OCI-LY7 (cell line): ENCODE measurements around the gene IPO9. TPM values are rescaled to one million over a fixed set of nuclear protein-coding genes. Genes with fewer than 3 reads are reported as not detected.

Experiments used
- BruUV-seq: library from RNA; stranded (reverse); fragments of 400-500 nt; replicated peaks from 2 replicates; lab custom pipeline; 2021; lab: Mats Ljungman, UMichigan
- CTCF ChIA-PET: fragments of 300-600 bp; sonication (Branson Sonifier 250); formaldehyde crosslinking; loops from one replicate; lab custom pipeline; 2022; ENCODE audit warnings: antibody characterized with exemption; ENCODE audit not compliant: unreplicated experiment; lab: Charles Lee
- POLR2A ChIA-PET: fragments of 300-600 bp; sonication (Branson Sonifier 250); formaldehyde crosslinking; loops from one replicate; lab custom pipeline; 2022; ENCODE audit warnings: antibody characterized with exemption; lab: Charles Lee
- DNase-seq: peaks from one replicate; pipeline ENCODE4 v3.0.0-alpha.2; 2015; ENCODE audit warnings: low spot score
- H2AFZ ChIP-seq: fragments of 200-600 bp; sonication (generic), shearing (Covaris generic); 2 replicates; pipeline ENCODE4 v1.6.1; 2014; ENCODE audit warnings: mild to moderate bottlenecking, antibody characterized with exemption, low read length, moderate library complexity
- H3K27ac ChIP-seq: fragments of 200-600 bp; sonication (generic); 2 replicates; pipeline ENCODE4 v1.5.1; 2014; ENCODE audit warnings: mixed run types, low read depth, mild to moderate bottlenecking, moderate library complexity, low read length, inconsistent platforms; ENCODE audit not compliant: poor library complexity, severe bottlenecking
- H3K36me3 ChIP-seq: fragments of 200-600 bp; sonication (generic); 2 replicates; pipeline ENCODE4 v1.6.1; 2014; ENCODE audit warnings: mild to moderate bottlenecking, antibody characterized with exemption, low read length, moderate library complexity, mixed read lengths; ENCODE audit not compliant: insufficient read depth
- H3K4me1 ChIP-seq: fragments of 200-600 bp; sonication (generic); 2 replicates; pipeline ENCODE4 v1.5.1; 2014; ENCODE audit warnings: mild to moderate bottlenecking, low read length; ENCODE audit not compliant: insufficient read depth, poor library complexity, severe bottlenecking
- H3K4me2 ChIP-seq: fragments of 200-600 bp; sonication (generic); 2 replicates; pipeline ENCODE4 v1.6.1; 2014; ENCODE audit warnings: mild to moderate bottlenecking, low read length
- H3K4me3 ChIP-seq: fragments of 200-600 bp; sonication (generic); 2 replicates; pipeline ENCODE4 v1.5.1; 2014; ENCODE audit warnings: mild to moderate bottlenecking, low read depth, low read length; ENCODE audit not compliant: poor library complexity, severe bottlenecking
- H3K79me2 ChIP-seq: fragments of 200-600 bp; sonication (generic); 2 replicates; pipeline ENCODE4 v1.6.1; 2016; ENCODE audit warnings: low read depth, mild to moderate bottlenecking, low read length, moderate library complexity, mixed read lengths; ENCODE audit not compliant: insufficient read depth
- H3K9me2 ChIP-seq: fragments of 200-600 bp; sonication (generic); 2 replicates; pipeline ENCODE4 v1.6.1; 2016; ENCODE audit warnings: mild to moderate bottlenecking, low read length, mixed read lengths; ENCODE audit not compliant: insufficient read depth
- H3K9me3 ChIP-seq: fragments of 200-600 bp; sonication (generic); 2 replicates; pipeline ENCODE4 v1.6.1; 2014; ENCODE audit warnings: mild to moderate bottlenecking, mixed run types, low read length, mixed read lengths
- H4K20me1 ChIP-seq: fragments of 200-600 bp; sonication (generic); 2 replicates; pipeline ENCODE4 v1.6.1; 2014; ENCODE audit warnings: mild to moderate bottlenecking, antibody characterized with exemption, low read length, moderate library complexity, mixed read lengths; ENCODE audit not compliant: insufficient read depth
- EZH2phosphoT487 ChIP-seq: fragments of 200-600 bp; sonication (generic); IDR thresholded peaks from 2 replicates; pipeline ENCODE4 v1.6.1; 2018; ENCODE audit warnings: low read depth, borderline replicate concordance, mild to moderate bottlenecking, mixed run types, antibody characterized with exemption, low read length, moderate library complexity, mixed read lengths
- intact Hi-C: fragments of 100-400 bp; cut with micrococcal nuclease; formaldehyde crosslinking; loops from one replicate; pipeline ENCODE4 v1.10.0; 2022; ENCODE audit not compliant: unreplicated experiment
- total RNA-seq, 2 experiments: library from RNA; depleted of rRNA in 1 of 2; stranded (reverse); fragments of >200 nt in 1 of 2; shearing (Covaris generic) in 1 of 2; gene quantifications; 2 replicates each; pipeline ENCODE4 v1.2.3, GENCODE V29; 2014 to 2022
- TF ChIP-seq, protein P1 (sequence below): fragments of 200-600 bp; sonication (generic); conservative IDR thresholded peaks from 2 replicates; pipeline ENCODE4 v1.5.1; 2014; ENCODE audit warnings: mild to moderate bottlenecking, antibody characterized with exemption, low read length, moderate library complexity, mixed read lengths

The IPO9 gene
- total RNA-seq, 2 experiments from 2014 or later: 47.2 to 67.9 TPM

DNA sequence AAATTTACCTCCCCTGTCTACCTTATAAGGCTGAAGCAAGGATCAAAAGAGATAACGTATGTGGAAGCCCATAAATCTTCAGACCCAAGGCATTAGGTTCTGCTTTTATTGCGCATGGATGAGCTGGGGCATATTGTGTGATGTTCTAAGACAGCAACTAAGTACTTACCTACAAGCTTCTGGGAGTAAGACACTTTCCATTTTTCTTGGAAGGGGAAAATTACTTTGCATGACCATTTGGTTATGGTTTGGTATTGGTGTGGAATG lies 96.3 kb downstream of the IPO9 start:
- H3K4me2 ChIP-seq: no peak overlapping the region
- ChIA-PET CTCF (no interaction called here), POLR2A (interaction anchor here (0.7 kb wide), 1 partner anchor 602 kb away, joined by 3 read pairs; no protein-coding TSS in a partner anchor)
- no TSS peak for BruUV-seq
- no peaks in the 10 kb centered on the region for H3K9me2 ChIP-seq
- TF ChIP-seq, protein P1, sequence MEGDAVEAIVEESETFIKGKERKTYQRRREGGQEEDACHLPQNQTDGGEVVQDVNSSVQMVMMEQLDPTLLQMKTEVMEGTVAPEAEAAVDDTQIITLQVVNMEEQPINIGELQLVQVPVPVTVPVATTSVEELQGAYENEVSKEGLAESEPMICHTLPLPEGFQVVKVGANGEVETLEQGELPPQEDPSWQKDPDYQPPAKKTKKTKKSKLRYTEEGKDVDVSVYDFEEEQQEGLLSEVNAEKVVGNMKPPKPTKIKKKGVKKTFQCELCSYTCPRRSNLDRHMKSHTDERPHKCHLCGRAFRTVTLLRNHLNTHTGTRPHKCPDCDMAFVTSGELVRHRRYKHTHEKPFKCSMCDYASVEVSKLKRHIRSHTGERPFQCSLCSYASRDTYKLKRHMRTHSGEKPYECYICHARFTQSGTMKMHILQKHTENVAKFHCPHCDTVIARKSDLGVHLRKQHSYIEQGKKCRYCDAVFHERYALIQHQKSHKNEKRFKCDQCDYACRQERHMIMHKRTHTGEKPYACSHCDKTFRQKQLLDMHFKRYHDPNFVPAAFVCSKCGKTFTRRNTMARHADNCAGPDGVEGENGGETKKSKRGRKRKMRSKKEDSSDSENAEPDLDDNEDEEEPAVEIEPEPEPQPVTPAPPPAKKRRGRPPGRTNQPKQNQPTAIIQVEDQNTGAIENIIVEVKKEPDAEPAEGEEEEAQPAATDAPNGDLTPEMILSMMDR: no peak
- TF ChIP-seq EZH2phosphoT487: no peak
- no peak overlapping the region for H3K27ac ChIP-seq
- H3K36me3 ChIP-seq: no peaks in the 10 kb centered on the region
- H4K20me1 ChIP-seq: no peaks in the 10 kb centered on the region
- H3K9me3 ChIP-seq: no peaks in the 10 kb centered on the region
- intact Hi-C loops: no loop called here
- H3K79me2 ChIP-seq: no peaks in the 10 kb centered on the region
- H3K4me3 ChIP-seq: no peak overlapping the region
- H2AFZ ChIP-seq: no peak overlapping the region
- no peak for DNase-seq
- peaks cover 3% of the 10 kb centered on the region for H3K4me1 ChIP-seq

DNA sequence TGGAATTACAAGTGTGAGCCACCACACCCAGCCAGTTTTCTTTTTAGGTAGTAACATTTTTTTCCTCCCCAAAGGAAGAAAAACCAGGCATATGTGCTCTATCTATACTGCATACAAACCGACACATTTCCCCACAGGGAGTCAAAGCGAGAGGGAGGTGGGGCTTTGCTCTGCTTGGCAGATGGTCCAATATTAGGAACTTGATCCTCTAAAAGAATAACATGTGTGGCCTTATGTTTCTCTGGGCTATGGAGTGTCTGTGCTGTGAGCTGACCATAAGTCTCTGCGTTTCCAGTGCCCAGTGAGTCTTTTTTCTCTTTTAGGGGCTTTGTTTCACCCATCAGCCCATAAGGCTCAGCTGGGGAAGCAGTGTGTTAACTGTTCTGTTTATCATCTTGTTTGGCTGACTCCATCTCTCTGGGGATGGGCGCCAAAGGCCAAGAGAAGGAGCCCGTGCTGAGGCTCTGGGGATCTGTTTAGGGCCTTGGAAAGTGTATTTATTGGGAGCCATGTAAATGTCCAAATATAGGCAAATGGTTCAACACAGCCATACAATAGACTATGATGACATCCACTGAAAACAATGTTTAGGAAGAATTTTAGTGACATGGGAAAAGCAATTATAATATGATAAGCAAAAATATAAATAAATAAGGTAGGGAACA lies 97.2 kb downstream of the IPO9 start:
- Histone ChIP-seq H3K9me2 (no peaks in the 10 kb centered on the region), H3K27ac (no peak overlapping the region), H2AFZ (no peak overlapping the region), H3K4me3 (no peak overlapping the region), H3K4me2 (no peak overlapping the region), H3K79me2 (no peaks in the 10 kb centered on the region), H4K20me1 (no peaks in the 10 kb centered on the region), H3K9me3 (no peaks in the 10 kb centered on the region), H3K4me1 (peaks cover 3% of the 10 kb centered on the region), H3K36me3 (no peaks in the 10 kb centered on the region)
- ChIA-PET CTCF (no interaction called here), POLR2A (no interaction called here)
- no peak for TF ChIP-seq EZH2phosphoT487
- TF ChIP-seq, protein P1: no peak
- no peak for DNase-seq
- BruUV-seq: no TSS peak
- intact Hi-C loops: no loop called here

DNA sequence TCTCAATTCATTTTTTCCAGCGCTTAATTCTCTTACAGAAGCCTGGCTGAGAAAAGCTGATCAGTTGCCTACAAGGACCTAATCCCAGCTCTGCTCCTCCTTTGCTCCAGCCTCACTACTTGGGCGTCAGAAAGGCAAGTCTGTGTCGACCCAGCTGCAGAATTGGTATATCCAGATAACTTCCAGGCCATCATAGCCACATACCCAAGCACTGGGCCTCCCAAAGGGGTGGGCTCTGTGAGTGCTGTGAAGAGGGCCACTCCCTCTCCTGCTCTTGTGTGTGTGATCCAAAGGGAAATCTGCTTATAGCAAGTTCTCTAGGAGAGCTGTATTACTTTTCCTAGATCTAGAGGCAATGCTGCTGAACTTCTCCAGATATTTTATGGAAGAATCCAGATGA lies 99.3 kb downstream of the IPO9 start:
- TF ChIP-seq, protein P1: no peak
- no peak for TF ChIP-seq EZH2phosphoT487
- no peak overlapping the region for H3K4me2 ChIP-seq
- H3K9me3 ChIP-seq: no peaks in the 10 kb centered on the region
- H3K27ac ChIP-seq: no peak overlapping the region
- CTCF ChIA-PET: no interaction called here
- no peaks in the 10 kb centered on the region for H3K36me3 ChIP-seq
- H3K9me2 ChIP-seq: no peaks in the 10 kb centered on the region
- H4K20me1 ChIP-seq: no peaks in the 10 kb centered on the region
- POLR2A ChIA-PET: interaction anchor here (0.9 kb wide), 2 partner anchors 9 to 406 kb away, joined by 4 to 6 read pairs; no protein-coding TSS in a partner anchor
- intact Hi-C loops: no loop called here
- no peak overlapping the region for H2AFZ ChIP-seq
- no peaks in the 10 kb centered on the region for H3K4me1 ChIP-seq
- no peaks in the 10 kb centered on the region for H3K79me2 ChIP-seq
- H3K4me3 ChIP-seq: no peak overlapping the region
- BruUV-seq: no TSS peak
- no peak for DNase-seq
